SK-N-SH (cell line): ENCODE results near the gene ANKH.

Source experiments
- CTCF ChIP-seq: fragments of 200-600 bp; sonication (generic); IDR thresholded peaks from 2 replicates; pipeline ENCODE4 v1.6.1; 2017; ENCODE audit warnings: antibody characterized with exemption, mild to moderate bottlenecking, moderate library complexity
- EP300 ChIP-seq, 2 experiments: IDR thresholded peaks; 2 replicates each; pipeline versions ENCODE4 v1.4.0 to v1.6.1; 2012; ENCODE audit warnings: borderline replicate concordance in 1 of 2, low read depth in 1 of 2, low read length in 1 of 2
- NFIC ChIP-seq: IDR thresholded peaks from 2 replicates; pipeline ENCODE4 v1.4.0; 2012; ENCODE audit warnings: borderline replicate concordance
- POLR2AphosphoS5 ChIP-seq: IDR thresholded peaks from 2 replicates; pipeline ENCODE4 v1.6.1; 2012; ENCODE audit warnings: low read depth, low read length
- TEAD4 ChIP-seq: IDR thresholded peaks from 2 replicates; pipeline ENCODE4 v1.4.0; 2012; ENCODE audit warnings: mild to moderate bottlenecking, borderline replicate concordance; ENCODE audit not compliant: insufficient read depth

GRCh38 chr5:14673443-14673842 lies 198.1 kb downstream of the ANKH start:
- TF ChIP-seq CTCF: no peak
- no peak for TF ChIP-seq POLR2AphosphoS5
- no peak for TF ChIP-seq EP300 (IDR thresholded peaks at IDR 0.05; ENCODE audit: borderline replicate concordance in 1 of 2, low read depth in 1 of 2, low read length in 1 of 2)
- no peak for TF ChIP-seq TEAD4
- TF ChIP-seq NFIC: no peak
